ENCODE data around the gene ZNF275. TPM values are rescaled to one million over a fixed set of nuclear protein-coding genes. Genes with fewer than 3 reads are reported as not detected.

Gene ZNF275
- total and polyA plus RNA-seq, 2 of the 4 experiments (the other 2 are of a cell fraction), result 6.6 to 9.7 TPM

DNA sequence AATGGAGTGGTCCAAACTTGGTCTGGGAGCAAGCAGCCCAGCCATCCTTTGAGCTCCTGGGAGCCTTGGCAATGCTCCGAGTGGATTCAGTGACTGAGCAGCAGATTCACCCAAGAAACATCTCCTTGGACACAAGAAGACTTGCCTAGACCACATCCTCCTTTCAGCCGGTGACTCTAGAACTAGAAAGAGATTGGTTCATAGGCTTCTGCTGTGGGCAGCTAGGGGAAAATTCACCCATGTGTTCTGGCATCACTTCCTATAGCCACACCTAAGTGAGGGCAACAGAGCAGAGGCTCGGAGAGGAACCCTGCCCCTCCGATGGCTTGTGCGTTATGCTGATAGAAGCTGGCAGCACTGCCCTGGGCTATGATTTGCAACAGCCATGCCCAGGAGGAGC lies 16.0 kb downstream of the ZNF275 start:
- POLR2A ChIA-PET (ENCODE audit: unreplicated experiment), result no interaction called here
- H2AK9ac ChIP-seq (replicated peaks; ENCODE audit: low read depth, low read length, poor library complexity), result no peak overlapping the region
- intact Hi-C loops (cut with micrococcal nuclease), result no loop called here

More for the DNA sequence above, 16.0 kb downstream of the ZNF275 start:
- Histone ChIP-seq H3K14ac (replicated peaks; ENCODE audit: low read depth, low read length) (no peak overlapping the region), H3K4ac (ENCODE audit: low read depth, low read length) (no peak overlapping the region), H3K9me1 (ENCODE audit: insufficient read depth, low read length) (no peaks in the 10 kb centered on the region), H2BK20ac (ENCODE audit: low read depth, low read length) (no peak overlapping the region), H3K79me1 (ENCODE audit: low read depth in 1 of 2, low read length in 2 of 2) (peaks cover 0 to 1% of the 10 kb centered on the region in 2 experiments; a peak in 2 of 4 replicates), H2BK5ac (ENCODE audit: low read depth, low read length, poor library complexity, severe bottlenecking) (no peak overlapping the region), H3K27me3 (ENCODE audit: control insufficient read depth, insufficient read depth, low read length) (no peaks in the 10 kb centered on the region), H3K4me3 (ENCODE audit: insufficient read depth, low read depth, low read length) (no peak overlapping the region), H3K9me3 (ENCODE audit: control insufficient read depth, insufficient read depth, low read length) (peaks cover 6% of the 10 kb centered on the region; the same call in 1 of the 2 replicates), H3K18ac (ENCODE audit: low read depth, low read length) (no peak overlapping the region), H3K36me3 (ENCODE audit: control insufficient read depth, insufficient read depth, low read length) (peaks cover 23% of the 10 kb centered on the region), H4K20me1 (ENCODE audit: insufficient read depth, low read length) (0 out of 2 replicates have a peak, but pooled peaks cover 2% of the 10 kb centered on the region), H3K23ac (ENCODE audit: low read depth, low read length) (no peak overlapping the region), H4K8ac (ENCODE audit: low read depth in 2 of 2, low read length in 2 of 2) (no peak overlapping the region), H4K5ac (ENCODE audit: low read depth, low read length) (no peak overlapping the region), H3K4me1 (ENCODE audit: control insufficient read depth, insufficient read depth, low read length) (no peaks in the 10 kb centered on the region), H3K27ac (ENCODE audit: insufficient read depth, low read length) (no peak overlapping the region), H2BK15ac (ENCODE audit: low read depth, low read length) (no peak overlapping the region), H2BK120ac (ENCODE audit: low read depth, low read length) (no peak overlapping the region), H3K4me2 (ENCODE audit: low read depth, low read length) (no peak overlapping the region), H3K9ac (ENCODE audit: low read depth, low read length) (no peak overlapping the region), H3K56ac (ENCODE audit: extremely low read depth, insufficient read depth, low read length) (no peak overlapping the region), H4K91ac (ENCODE audit: insufficient read depth, low read depth, low read length) (no peak overlapping the region), H2AFZ (replicated peaks; ENCODE audit: low read length, poor library complexity) (no peak overlapping the region), H2AK5ac (ENCODE audit: low read depth, low read length) (no peak overlapping the region)
- in situ Hi-C loops (cut with MboI; ENCODE audit: low sequenced_read_pairs) (no loop called here), dilution Hi-C loops (cut with HindIII; ENCODE audit: low sequenced_read_pairs, unreplicated experiment) (no loop called here)
- no TSS peak for BruUV-seq (replicated peaks)
- no peak for DNase-seq
- CTCF ChIA-PET, result no interaction called here
- ATAC-seq (ENCODE audit: low read depth), result no peak
- whole genome bisulfite sequencing, 2 experiments (ENCODE audit: extremely low coverage in 2 of 2, insufficient read length in 1 of 2), result 96% methylated on average over 3 of the region's 5 CpGs; no CpG with 5 or more reads in 1 of the 2 experiments
- TF ChIP-seq BHLHE40 (IDR thresholded peaks at IDR 0.05; ENCODE audit: low read depth, low read length) (no peak), MAZ (IDR thresholded peaks at IDR 0.05; ENCODE audit: borderline replicate concordance, low read depth, low read length) (no peak), NFE2L2 (IDR thresholded peaks at IDR 0.05; ENCODE audit: low read depth, low read length) (no peak), RCOR1 (IDR thresholded peaks at IDR 0.05; ENCODE audit: insufficient replicate concordance, low read length) (no peak), RAD21 (IDR thresholded peaks at IDR 0.05; ENCODE audit: low read length) (no peak), MAFK (IDR thresholded peaks at IDR 0.05; ENCODE audit: low read depth, low read length) (no peak), MXI1 (IDR thresholded peaks at IDR 0.05; ENCODE audit: borderline replicate concordance, low read depth, low read length) (no peak)
- TF ChIP-seq, protein P1, sequence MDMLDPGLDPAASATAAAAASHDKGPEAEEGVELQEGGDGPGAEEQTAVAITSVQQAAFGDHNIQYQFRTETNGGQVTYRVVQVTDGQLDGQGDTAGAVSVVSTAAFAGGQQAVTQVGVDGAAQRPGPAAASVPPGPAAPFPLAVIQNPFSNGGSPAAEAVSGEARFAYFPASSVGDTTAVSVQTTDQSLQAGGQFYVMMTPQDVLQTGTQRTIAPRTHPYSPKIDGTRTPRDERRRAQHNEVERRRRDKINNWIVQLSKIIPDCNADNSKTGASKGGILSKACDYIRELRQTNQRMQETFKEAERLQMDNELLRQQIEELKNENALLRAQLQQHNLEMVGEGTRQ (IDR thresholded peaks at IDR 0.05; ENCODE audit: low read depth, low read length), result no peak
- TF ChIP-seq, protein P2, sequence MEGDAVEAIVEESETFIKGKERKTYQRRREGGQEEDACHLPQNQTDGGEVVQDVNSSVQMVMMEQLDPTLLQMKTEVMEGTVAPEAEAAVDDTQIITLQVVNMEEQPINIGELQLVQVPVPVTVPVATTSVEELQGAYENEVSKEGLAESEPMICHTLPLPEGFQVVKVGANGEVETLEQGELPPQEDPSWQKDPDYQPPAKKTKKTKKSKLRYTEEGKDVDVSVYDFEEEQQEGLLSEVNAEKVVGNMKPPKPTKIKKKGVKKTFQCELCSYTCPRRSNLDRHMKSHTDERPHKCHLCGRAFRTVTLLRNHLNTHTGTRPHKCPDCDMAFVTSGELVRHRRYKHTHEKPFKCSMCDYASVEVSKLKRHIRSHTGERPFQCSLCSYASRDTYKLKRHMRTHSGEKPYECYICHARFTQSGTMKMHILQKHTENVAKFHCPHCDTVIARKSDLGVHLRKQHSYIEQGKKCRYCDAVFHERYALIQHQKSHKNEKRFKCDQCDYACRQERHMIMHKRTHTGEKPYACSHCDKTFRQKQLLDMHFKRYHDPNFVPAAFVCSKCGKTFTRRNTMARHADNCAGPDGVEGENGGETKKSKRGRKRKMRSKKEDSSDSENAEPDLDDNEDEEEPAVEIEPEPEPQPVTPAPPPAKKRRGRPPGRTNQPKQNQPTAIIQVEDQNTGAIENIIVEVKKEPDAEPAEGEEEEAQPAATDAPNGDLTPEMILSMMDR (conservative IDR thresholded peaks at IDR 0.05; ENCODE audit: low read depth, low read length), result no peak
